Measurements from ENCODE around the gene GJC1.

The GJC1 gene

DNA sequence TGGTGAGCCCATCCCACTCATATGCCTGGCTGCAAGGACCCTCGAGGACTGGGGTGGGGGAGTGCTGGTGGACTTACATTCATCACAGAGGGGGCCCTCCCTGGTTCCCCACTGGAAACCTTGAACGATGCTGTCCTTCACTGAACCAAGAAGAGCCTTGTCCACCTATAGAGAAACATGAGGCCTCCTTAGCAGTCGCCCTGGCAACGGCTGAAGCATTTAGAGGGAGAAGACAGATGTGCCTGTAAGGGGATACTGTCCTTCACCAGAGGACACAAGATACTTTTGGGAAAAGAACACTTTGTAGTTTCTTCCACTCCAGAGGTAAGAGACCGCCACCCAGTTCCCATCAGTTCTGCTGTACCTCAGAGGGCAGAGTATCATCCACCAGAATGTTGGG, 24.1 kb upstream of the GJC1 start:
- TF ChIP-seq, protein P1, sequence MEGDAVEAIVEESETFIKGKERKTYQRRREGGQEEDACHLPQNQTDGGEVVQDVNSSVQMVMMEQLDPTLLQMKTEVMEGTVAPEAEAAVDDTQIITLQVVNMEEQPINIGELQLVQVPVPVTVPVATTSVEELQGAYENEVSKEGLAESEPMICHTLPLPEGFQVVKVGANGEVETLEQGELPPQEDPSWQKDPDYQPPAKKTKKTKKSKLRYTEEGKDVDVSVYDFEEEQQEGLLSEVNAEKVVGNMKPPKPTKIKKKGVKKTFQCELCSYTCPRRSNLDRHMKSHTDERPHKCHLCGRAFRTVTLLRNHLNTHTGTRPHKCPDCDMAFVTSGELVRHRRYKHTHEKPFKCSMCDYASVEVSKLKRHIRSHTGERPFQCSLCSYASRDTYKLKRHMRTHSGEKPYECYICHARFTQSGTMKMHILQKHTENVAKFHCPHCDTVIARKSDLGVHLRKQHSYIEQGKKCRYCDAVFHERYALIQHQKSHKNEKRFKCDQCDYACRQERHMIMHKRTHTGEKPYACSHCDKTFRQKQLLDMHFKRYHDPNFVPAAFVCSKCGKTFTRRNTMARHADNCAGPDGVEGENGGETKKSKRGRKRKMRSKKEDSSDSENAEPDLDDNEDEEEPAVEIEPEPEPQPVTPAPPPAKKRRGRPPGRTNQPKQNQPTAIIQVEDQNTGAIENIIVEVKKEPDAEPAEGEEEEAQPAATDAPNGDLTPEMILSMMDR (IDR thresholded peaks at IDR 0.05; ENCODE audit: low read depth, low read length) = no peak

DNA sequence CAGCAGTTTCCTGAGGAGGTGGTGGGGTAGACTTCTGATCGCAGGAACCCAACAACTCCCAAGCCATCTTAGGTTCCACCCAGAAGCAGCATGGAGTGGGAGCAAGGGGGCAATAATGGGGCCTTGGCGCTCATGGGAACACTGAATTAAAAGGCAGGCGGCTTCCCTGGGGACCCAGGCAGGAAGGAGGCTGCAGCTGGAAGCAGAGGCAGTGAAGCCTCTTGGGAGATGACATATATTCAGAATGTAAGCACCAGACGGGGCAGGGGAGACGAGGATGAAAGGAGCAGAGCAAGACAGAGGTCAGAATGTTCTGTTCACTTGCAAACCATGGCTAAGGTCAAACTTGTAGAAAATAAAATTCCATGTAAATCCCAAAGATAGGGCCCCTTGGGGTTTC, 20.5 kb upstream of the GJC1 start:
- TF ChIP-seq, protein P1 (IDR thresholded peaks at IDR 0.05; ENCODE audit: low read depth, low read length) = no peak
- DNase-seq (ENCODE audit: extremely low read depth, low read depth) = no peak

More for the DNA sequence above, 24.1 kb upstream of the GJC1 start:
- DNase-seq (ENCODE audit: extremely low read depth, low read depth) = no peak

DNA sequence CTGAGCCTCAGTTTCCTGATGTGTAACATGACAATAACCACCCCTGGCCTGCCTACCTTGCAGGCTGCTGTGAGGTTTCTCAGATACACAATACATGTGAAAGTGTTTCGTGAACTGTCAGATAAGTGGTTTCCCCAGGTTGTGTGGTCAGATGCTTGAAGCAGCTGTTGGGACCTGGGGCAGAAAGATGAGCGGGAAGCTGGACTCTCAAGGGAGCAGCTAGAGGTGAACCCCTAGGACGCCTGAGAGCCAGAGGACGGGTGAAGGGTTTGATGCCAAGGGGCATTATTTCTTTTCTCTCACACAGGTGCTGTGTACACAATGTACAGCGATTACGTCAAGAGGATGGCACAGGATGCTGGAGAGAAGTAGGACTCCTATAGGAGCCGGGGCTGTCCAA, 19.9 kb upstream of the GJC1 start:
- no peak for DNase-seq (ENCODE audit: extremely low read depth, low read depth)
- TF ChIP-seq, protein P1 (IDR thresholded peaks at IDR 0.05; ENCODE audit: low read depth, low read length) = no peak

DNA sequence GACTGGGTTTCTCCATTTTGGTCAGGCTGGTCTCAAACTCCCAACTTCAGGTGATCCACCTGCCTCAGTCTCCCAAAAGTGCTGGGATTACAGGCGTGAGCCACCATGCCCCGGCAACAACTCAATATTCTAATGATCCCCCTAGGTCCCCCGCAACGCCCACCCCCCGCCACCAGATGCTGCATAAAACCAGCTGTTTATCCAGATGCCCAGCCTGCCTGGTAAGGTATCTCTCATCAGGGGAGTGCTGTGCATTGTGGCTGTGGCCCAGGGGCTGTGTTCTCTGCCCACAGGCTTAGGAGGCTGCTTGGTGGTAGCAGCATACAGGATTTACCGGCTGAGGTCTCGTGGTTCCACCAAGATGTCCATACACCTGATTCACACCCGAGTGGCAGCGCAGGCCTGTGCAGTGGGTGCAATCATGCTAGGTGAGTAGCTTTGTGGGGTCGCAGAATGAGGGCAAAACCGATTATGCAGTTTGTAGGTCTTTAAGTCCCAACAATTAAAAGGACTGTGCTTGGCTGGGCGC, 18.9 kb upstream of the GJC1 start:
- DNase-seq (ENCODE audit: extremely low read depth, low read depth) = no peak
- TF ChIP-seq, protein P1 (IDR thresholded peaks at IDR 0.05; ENCODE audit: low read depth, low read length) = no peak

DNA sequence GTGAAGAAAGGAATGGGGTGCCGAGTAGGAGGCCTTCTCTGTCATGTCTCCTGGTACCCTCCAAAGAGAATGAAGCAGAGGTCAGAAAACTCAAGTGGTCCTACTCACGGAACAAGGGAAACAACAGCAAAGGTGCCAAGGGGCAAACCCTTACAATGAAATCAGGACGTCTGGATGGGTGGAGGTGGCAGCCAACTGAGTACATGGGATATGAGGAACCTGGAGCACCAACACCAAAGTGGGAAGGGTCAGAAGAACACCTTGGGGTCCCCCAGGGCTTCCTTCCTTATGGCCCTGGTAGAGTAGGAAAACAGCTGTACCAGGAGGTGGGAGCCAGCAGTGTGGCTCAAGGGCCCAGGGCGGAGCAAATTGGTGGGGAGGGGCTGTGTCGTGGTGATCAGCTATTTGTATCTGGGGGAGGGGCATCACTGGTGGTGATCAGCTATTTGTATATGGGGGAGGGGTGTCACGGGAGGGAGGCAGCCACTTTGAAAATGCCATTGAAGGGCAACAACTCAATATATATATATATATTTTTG, 18.2 kb upstream of the GJC1 start:
- DNase-seq (ENCODE audit: extremely low read depth, low read depth) = no peak
- TF ChIP-seq, protein P1 (IDR thresholded peaks at IDR 0.05; ENCODE audit: low read depth, low read length) = no peak

DNA sequence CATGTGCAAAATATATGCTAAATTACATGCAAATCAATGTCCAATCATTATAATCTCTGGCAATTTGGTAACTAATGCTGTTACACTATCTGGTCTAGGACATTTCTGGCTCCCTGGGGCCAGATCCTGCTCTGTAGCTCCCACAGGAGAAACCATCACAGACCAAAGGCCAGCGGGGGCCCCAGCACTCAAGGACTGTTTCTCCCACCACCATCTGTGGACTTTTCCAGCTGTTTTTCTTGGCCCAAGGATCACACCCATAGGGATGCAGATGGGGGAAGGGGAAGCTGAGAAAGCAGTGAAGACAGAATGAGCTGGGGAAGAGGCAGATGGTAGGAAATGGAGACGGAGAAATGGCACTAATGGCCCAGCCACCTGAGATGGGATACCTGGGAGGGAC, 17.5 kb upstream of the GJC1 start, which contains the start of gene HIGD1B:
HIGD1B (plus strand) TSS at position 298 of the 400 bp plus-strand sequence. CDS start 270 bp downstream, outside the sequence.
- DNase-seq (ENCODE audit: extremely low read depth, low read depth) = no peak
- TF ChIP-seq, protein P1 (IDR thresholded peaks at IDR 0.05; ENCODE audit: low read depth, low read length) = no peak

DNA sequence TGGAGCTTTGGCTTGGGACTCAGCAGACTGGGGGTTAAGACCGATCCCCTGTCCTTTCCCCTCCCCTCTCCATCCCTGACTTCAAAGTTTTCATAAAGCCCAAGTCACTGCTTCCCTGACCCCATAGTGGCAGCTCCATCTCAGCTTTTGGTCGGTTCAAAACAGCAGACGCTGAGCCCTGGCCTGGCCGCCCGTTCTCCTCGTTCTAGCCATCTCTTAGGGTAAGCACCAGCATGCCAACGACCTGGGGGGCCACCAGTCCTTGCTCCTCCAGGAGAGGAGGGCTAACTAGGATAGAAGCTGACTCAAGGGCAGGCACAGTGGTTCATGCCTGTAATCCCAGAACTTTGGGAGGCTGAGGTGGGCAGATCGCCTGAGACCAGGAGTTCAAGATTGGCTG, 16.1 kb upstream of the GJC1 start:
- TF ChIP-seq, protein P1 (IDR thresholded peaks at IDR 0.05; ENCODE audit: low read depth, low read length) = no peak
- DNase-seq (ENCODE audit: extremely low read depth, low read depth) = no peak

Data from AG09319 (cell line).